NT2/D1 (cell line): ENCODE results near the gene CAMTA1.

ENCODE experiments used
- DNase-seq: peaks from one replicate; pipeline ENCODE4 v3.0.0-alpha.2; 2011; ENCODE audit warnings: low read depth, low spot score
- H3K27me3 ChIP-seq: 2 replicates; pipeline ENCODE4 v1.6.0; 2011; ENCODE audit warnings: mild to moderate bottlenecking; ENCODE audit not compliant: insufficient read length, insufficient read depth
- H3K36me3 ChIP-seq: 2 replicates; pipeline ENCODE4 v1.6.1; 2011; ENCODE audit warnings: mild to moderate bottlenecking, low read length, mixed read lengths; ENCODE audit not compliant: insufficient read depth, insufficient read length
- H3K4me1 ChIP-seq: 2 replicates; pipeline ENCODE4 v1.5.1; 2011; ENCODE audit not compliant: insufficient read depth, insufficient read length
- H3K4me3 ChIP-seq: 2 replicates; pipeline ENCODE4 v1.5.1; 2011; ENCODE audit warnings: low read depth; ENCODE audit not compliant: insufficient read length
- H3K9ac ChIP-seq: 2 replicates; pipeline ENCODE4 v1.6.0; 2011; ENCODE audit warnings: low read depth; ENCODE audit not compliant: insufficient read length
- H3K9me3 ChIP-seq: 2 replicates; pipeline ENCODE4 v1.5.1; 2011; ENCODE audit warnings: mild to moderate bottlenecking, low read length; ENCODE audit not compliant: insufficient read depth
- SUZ12 ChIP-seq: IDR thresholded peaks from 2 replicates; pipeline ENCODE4 v1.6.1; 2011; ENCODE audit not compliant: insufficient read length, insufficient read depth; ENCODE audit errors: extremely low read depth
- YY1 ChIP-seq: IDR thresholded peaks from 2 replicates; pipeline ENCODE4 v1.6.1; 2011; ENCODE audit not compliant: insufficient read length, insufficient read depth
- ZNF274 ChIP-seq: IDR thresholded peaks from 2 replicates; pipeline ENCODE4 v1.6.1; 2011; ENCODE audit warnings: mild to moderate bottlenecking, low read depth, low read length

CAMTA1 gene

DNA sequence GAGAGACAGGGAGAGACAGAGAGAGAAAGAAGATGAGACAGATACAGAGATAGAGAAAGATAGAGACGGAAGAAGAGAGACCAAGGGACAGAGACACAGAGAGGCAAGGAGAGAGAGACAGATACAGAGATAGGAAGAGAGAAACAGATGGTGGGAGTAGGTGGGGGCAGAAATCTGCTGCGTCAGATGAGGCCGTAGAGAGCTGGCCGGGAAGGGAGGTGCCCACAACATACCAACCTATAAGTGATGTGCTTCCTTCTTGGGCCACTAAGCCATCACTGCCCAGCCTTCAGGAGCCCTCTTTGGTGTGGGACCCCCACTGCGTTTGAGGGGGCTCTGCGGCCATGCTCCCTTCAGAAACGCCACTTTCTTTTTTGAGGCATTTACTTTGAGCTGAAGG is 678.3 kb downstream of the CAMTA1 start:
- no peaks in the 10 kb centered on the region for H3K27me3 ChIP-seq
- no peak for DNase-seq

GRCh38 chr1:7464736-7465135 is 679.5 kb downstream of the CAMTA1 start:
- Histone ChIP-seq H3K4me3 (no peak overlapping the region), H3K27me3 (no peaks in the 10 kb centered on the region), H3K9me3 (no peaks in the 10 kb centered on the region), H3K4me1 (no peaks in the 10 kb centered on the region), H3K9ac (no peak overlapping the region), H3K36me3 (no peaks in the 10 kb centered on the region)
- TF ChIP-seq YY1: no peak
- TF ChIP-seq SUZ12: no peak
- no peak for TF ChIP-seq ZNF274
- no peak for DNase-seq

More for the DNA sequence above, 678.3 kb downstream of the CAMTA1 start:
- Histone ChIP-seq H3K4me3 (no peak overlapping the region), H3K9ac (no peak overlapping the region), H3K9me3 (no peaks in the 10 kb centered on the region), H3K36me3 (no peaks in the 10 kb centered on the region), H3K4me1 (no peaks in the 10 kb centered on the region)
- TF ChIP-seq SUZ12: no peak
- TF ChIP-seq YY1: no peak
- TF ChIP-seq ZNF274: no peak

DNA sequence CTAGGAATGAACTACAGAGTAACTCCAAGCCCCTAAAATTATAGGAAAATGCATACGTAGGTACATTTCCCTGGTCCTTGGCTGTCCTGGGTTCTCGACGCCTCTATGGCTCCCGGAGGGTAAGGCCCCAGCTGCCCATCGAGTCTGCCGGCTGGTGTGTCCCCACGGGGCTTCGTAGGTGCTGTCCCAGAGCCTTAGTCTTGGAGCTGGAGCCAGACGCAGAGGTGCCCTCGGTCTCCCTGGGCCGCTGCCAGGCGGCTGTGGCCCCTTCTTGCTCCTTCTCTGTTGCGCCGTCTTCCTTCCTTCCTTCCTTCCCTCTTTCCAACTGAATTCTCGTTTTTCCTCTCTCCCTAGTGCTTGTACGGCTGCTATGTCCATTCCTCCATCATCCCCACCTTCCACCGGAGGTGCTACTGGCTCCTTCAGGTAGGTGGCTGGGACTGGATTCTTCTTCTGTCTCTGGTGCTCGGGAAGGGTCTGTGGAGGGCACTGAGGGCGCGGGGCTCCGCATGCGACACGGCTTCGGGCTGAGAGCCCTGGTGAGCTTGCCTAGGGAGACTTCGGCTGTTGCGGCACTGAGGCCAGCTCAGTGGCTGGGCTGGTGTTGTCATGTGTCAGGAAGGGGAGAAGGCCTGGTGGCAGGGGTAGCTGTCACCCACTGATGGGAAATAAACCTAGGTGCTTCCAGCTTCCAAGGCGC is 682.4 kb downstream of the CAMTA1 start:
- H3K4me1 ChIP-seq: peaks cover 5% of the 10 kb centered on the region

DNA sequence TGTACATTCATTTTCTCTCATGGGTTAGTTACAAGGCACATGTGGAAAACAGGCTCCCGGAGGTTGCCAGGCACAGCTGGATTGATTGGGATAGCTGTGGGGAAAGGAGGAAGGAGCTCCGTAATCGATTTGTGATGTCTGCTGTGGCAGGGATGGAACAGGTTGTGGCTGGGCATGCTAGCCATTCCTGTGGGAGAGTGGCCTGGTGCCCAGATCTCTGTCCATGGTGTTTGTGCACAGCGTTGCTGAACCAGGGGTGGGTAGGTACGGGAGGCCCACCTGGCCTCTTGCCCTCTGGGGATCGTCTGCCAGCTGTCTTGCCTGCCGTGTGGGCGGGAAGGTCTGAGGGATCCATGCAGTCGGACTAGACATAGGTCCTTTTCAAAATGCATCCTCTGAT is 683.0 kb downstream of the CAMTA1 start:
- TF ChIP-seq ZNF274 (no peak), SUZ12 (no peak), YY1 (no peak)
- Histone ChIP-seq H3K9ac (no peak overlapping the region), H3K4me3 (no peak overlapping the region), H3K4me1 (peaks cover 7% of the 10 kb centered on the region), H3K27me3 (no peaks in the 10 kb centered on the region), H3K9me3 (no peaks in the 10 kb centered on the region), H3K36me3 (no peaks in the 10 kb centered on the region)
- DNase-seq: no peak

More for the DNA sequence above, 682.4 kb downstream of the CAMTA1 start:
- Histone ChIP-seq H3K36me3 (no peaks in the 10 kb centered on the region), H3K9me3 (no peaks in the 10 kb centered on the region), H3K9ac (no peak overlapping the region), H3K4me3 (no peak overlapping the region), H3K27me3 (no peaks in the 10 kb centered on the region)
- TF ChIP-seq ZNF274: no peak
- DNase-seq: no peak

DNA sequence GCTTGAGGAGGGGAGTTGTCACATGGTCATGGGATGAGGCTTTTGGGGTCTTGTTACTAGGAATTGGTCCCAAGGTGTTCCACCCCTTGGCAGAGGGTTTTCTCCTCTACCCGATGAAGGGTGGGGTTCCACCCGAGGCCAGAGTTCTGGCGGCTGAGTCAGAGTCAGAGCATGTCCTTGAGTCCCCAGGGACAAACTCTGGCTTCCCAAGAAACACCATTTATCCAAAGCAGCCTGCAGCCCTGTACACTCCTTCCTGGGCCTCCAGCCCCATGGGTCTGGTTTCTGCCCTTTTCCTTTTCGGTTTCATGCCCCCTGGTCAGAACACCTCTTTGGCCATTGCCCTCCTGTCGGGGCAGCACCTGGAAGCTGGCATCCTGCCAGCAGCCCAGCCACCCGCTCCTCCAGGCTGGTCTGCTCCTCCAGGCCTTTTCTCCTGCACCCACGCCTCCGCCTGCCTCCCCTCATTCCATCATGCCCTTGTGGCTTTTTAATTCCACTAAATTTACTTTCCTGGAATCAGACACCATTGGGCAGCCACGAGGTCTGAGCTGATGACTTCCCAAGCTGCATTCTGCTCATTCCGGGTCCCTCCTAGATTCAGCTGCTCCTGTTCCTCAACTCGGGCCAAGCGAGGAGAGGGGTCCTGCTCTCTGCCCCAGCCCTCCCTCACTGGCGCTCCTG is 684.1 kb downstream of the CAMTA1 start:
- H3K4me1 ChIP-seq: peaks cover 7% of the 10 kb centered on the region
- H3K36me3 ChIP-seq: no peaks in the 10 kb centered on the region
- no peak for DNase-seq
- H3K9me3 ChIP-seq: no peaks in the 10 kb centered on the region
- no peak overlapping the region for H3K9ac ChIP-seq
- H3K27me3 ChIP-seq: no peaks in the 10 kb centered on the region
- H3K4me3 ChIP-seq: no peak overlapping the region
- TF ChIP-seq ZNF274 (no peak), YY1 (no peak), SUZ12 (no peak)

- Histone ChIP-seq H3K36me3 (no peaks in the 10 kb centered on the region), H3K9me3 (no peaks in the 10 kb centered on the region), H3K4me3 (no peak overlapping the region), H3K27me3 (no peaks in the 10 kb centered on the region), H3K4me1 (peaks cover 7% of the 10 kb centered on the region), H3K9ac (no peak overlapping the region)
- TF ChIP-seq YY1 (no peak), SUZ12 (no peak), ZNF274 (no peak)
- DNase-seq: no peak
Measured at GRCh38 chr1:7470904-7471638, 685.8 kb downstream of the CAMTA1 start.

- H3K9me3 ChIP-seq: no peaks in the 10 kb centered on the region
- no peaks in the 10 kb centered on the region for H3K36me3 ChIP-seq
- no peaks in the 10 kb centered on the region for H3K27me3 ChIP-seq
- H3K4me3 ChIP-seq: no peak overlapping the region
- no peak overlapping the region for H3K9ac ChIP-seq
- no peak for DNase-seq
- TF ChIP-seq SUZ12 (no peak), ZNF274 (no peak), YY1 (no peak)
- H3K4me1 ChIP-seq: peaks cover 7% of the 10 kb centered on the region
Measured at GRCh38 chr1:7471836-7472235, 686.6 kb downstream of the CAMTA1 start.
